Small intestine (tissue), 7 donors: ENCODE measurements around the gene HNRNPU. TPM values are rescaled to one million over a fixed set of nuclear protein-coding genes. Genes with fewer than 3 reads are reported as not detected.
A peak's percentile ranks its signal among the peaks of the same experiment; 100 is the strongest.
"Not testable (repeated sequence)": the region's sequence is repeated elsewhere in the genome, so short reads cannot be mapped to it uniquely, and the experiment has no call there.

Experiments
- DNase-seq, 2 donors: peaks; one replicate each; pipeline versions ENCODE4 v3.0.0 to v3.0.0-alpha.2; 2013
- FAIRE-seq: peaks from 2 replicates; lab custom pipeline; 2012; peaks lifted over from hg19 to GRCh38; lab: Jason Lieb, UNC
- H3K27ac ChIP-seq, 3 donors: one replicate each; pipeline ENCODE4 v1.5.1; 2013; ENCODE audit warnings: low read length in 2 of 3, mild to moderate bottlenecking in 2 of 3, control low read depth in 1 of 3, inconsistent platforms in 1 of 3, low read depth in 1 of 3, moderate library complexity in 1 of 3
- H3K27me3 ChIP-seq, 3 donors: one replicate each; pipeline ENCODE4 v1.6.1; 2013; ENCODE audit warnings: low read length in 3 of 3, inconsistent platforms in 1 of 3; ENCODE audit not compliant: control insufficient read depth in 3 of 3, insufficient read depth in 3 of 3
- H3K36me3 ChIP-seq, 3 donors: one replicate each; pipeline ENCODE4 v1.6.1; 2013; ENCODE audit warnings: low read length in 3 of 3, inconsistent platforms in 1 of 3, low read depth in 1 of 3, mild to moderate bottlenecking in 1 of 3, moderate library complexity in 1 of 3; ENCODE audit not compliant: control insufficient read depth in 3 of 3, insufficient read depth in 2 of 3
- H3K4me1 ChIP-seq, 3 donors: one replicate each; pipeline ENCODE4 v1.6.1; 2013; ENCODE audit warnings: low read length in 2 of 3, inconsistent platforms in 1 of 3, low read depth in 1 of 3, mild to moderate bottlenecking in 1 of 3, moderate library complexity in 1 of 3; ENCODE audit not compliant: control insufficient read depth in 3 of 3, insufficient read depth in 2 of 3
- H3K4me3 ChIP-seq, 3 donors: one replicate each; pipeline ENCODE4 v1.5.1; 2013; ENCODE audit warnings: low read length in 3 of 3, control low read depth in 1 of 3, inconsistent platforms in 1 of 3, low read depth in 1 of 3, mild to moderate bottlenecking in 1 of 3, moderate library complexity in 1 of 3
- H3K9me3 ChIP-seq, 2 donors: one replicate each; pipeline ENCODE4 v1.6.1; 2013; ENCODE audit warnings: low read depth in 1 of 2, low read length in 1 of 2; ENCODE audit not compliant: control insufficient read depth in 2 of 2, insufficient read depth in 1 of 2
- WGBS, 3 donors: extraction: QIAGEN DNeasy Blood & Tissue Kit; methylation state at CpG; one replicate each; pipeline ENCODE4 v1.1.7; 2013; 5-methylcytosine and 5-hydroxymethylcytosine counted together
- polyA plus RNA-seq, 4 donors: library from polyadenylated mRNA; stranded (reverse) in 3 of 4; unstranded in 1 of 4; fragments of 200-250 nt in 3 of 4; fragments of 120-200 nt in 1 of 4; gene quantifications; one replicate each; pipeline versions ENCODE4 v1.2.1 to v1.2.3, GENCODE V29; 2013
- donor health status: healthy with polysubstance abuse.
- donor health status: control.
- donor health status: control.
- donor health status: Bipolar disorder and iron deficiency.
- donor health status: healthy.

Gene HNRNPU
- polyA plus RNA-seq, 4 donors = 84.8 to 395 (median 151) TPM

DNA sequence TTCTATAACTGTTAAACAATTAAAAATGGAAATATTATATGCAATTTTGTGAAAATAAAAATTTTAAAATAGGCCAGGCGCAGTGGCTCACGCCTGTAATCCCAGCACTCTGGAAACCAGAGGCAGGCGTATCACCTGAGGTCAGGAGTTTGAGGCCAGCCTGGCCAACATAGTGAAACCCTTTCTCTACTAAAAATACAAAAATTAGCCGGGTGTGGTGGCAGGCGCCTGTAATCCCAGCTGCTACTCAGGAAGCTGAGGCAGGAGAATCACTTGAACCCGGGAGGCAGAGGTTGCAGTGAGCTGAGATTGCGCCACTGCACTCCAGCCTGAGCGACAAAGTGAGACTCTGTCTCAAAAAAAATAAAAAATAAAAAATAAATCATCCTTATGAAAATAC is 31.1 kb downstream of the HNRNPU start:
- Histone ChIP-seq H3K27ac (peak overlapping the region; percentile 27 to 99 (median 44)), H3K4me3 (peak overlapping the region in 1 of 3 donors; percentile 83)
- not testable (repeated sequence) for FAIRE-seq, H3K4me1 ChIP-seq, H3K27me3 ChIP-seq, H3K36me3 ChIP-seq, DNase-seq, H3K9me3 ChIP-seq
- 25 to 39% (median 36%) methylated on average over 8 of the region's 8 CpGs for WGBS, 3 donors

GRCh38 chr1:244830639-244831038 is 33.7 kb downstream of the HNRNPU start:
- Histone ChIP-seq H3K27ac (no peak overlapping the region), H3K9me3 (no peaks in the 10 kb centered on the region), H3K4me1 (no peaks in the 10 kb centered on the region), H3K27me3 (no peaks in the 10 kb centered on the region), H3K4me3 (no peak overlapping the region), H3K36me3 (peaks cover 0 to 3% (median 0%) of the 10 kb centered on the region in 3 donors)
- 70 to 78% (median 73%) methylated on average over 3 of the region's 3 CpGs for WGBS, 3 donors
- DNase-seq (no peak), FAIRE-seq (no peak)

GRCh38 chr1:244826712-244827111 is 37.6 kb downstream of the HNRNPU start:
- DNase-seq (no peak), FAIRE-seq (no peak)
- Histone ChIP-seq H3K36me3 (peaks cover 0 to 3% (median 0%) of the 10 kb centered on the region in 3 donors), H3K27me3 (no peaks in the 10 kb centered on the region), H3K27ac (no peak overlapping the region), H3K4me3 (no peak overlapping the region), H3K4me1 (no peaks in the 10 kb centered on the region), H3K9me3 (no peaks in the 10 kb centered on the region)
- 90 to 92% (median 92%) methylated on average over 4 of the region's 4 CpGs for WGBS, 3 donors

- FAIRE-seq (no peak), DNase-seq (no peak)
- no peak overlapping the region for H3K4me3 ChIP-seq
- no peak overlapping the region for H3K27ac ChIP-seq
- H3K36me3 ChIP-seq = no peaks in the 10 kb centered on the region
- H3K4me1 ChIP-seq = no peaks in the 10 kb centered on the region
- 85 to 91% (median 90%) methylated on average over 11 of the region's 11 CpGs for WGBS, 3 donors
- no peaks in the 10 kb centered on the region for H3K9me3 ChIP-seq
- no peaks in the 10 kb centered on the region for H3K27me3 ChIP-seq
These were observed 41.5 kb downstream of the HNRNPU start for GRCh38 chr1:244822878-244823277.

DNA sequence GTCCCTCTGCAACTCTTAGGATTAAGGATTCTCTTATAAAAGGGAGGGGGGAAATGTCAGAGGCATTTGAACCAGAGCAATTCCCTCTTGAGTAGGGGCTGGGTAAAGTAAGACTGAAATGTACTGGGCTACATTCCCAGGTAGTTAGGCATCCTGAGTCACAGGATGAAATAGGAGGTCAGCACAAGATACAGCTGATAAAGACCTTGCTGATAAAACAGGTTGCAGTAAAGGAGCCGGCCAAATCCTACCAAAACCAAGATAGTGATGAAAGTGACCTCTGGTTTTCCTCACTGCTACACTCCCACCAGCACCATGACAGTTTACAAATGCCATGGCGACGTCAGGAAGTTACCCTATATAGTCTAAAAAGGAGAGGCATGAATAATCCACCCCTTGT is 43.2 kb downstream of the HNRNPU start:
- peaks cover 0 to 5% (median 0%) of the 10 kb centered on the region in 3 donors for H3K4me1 ChIP-seq
- no peak for DNase-seq
- H3K27me3 ChIP-seq = no peaks in the 10 kb centered on the region
- H3K36me3 ChIP-seq = no peaks in the 10 kb centered on the region
- no peak overlapping the region for H3K4me3 ChIP-seq
- FAIRE-seq = no peak
- 56 to 80% (median 59%) methylated on average over 3 of the region's 3 CpGs for WGBS, 3 donors
- H3K27ac ChIP-seq = no peak overlapping the region
- no peaks in the 10 kb centered on the region for H3K9me3 ChIP-seq

DNA sequence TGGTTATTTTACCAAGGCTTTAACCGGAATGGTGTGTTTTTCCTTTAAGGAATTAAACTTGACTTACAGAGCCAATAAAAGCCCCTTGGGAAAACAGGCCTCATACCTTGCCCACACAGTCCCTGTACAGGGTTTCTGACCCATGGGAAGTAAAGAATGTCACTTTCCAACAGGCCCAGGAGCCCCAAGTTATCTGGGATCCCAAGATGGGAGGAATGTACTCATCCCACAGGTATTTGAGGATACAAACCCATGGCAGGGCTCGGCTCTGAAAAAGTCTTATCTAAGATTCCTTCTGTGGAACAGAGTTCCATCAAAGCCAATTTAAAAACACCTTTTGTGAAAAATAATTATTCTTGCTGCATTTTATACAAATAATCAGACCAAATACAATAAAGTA is 44.2 kb downstream of the HNRNPU start:
- no peak overlapping the region for H3K27ac ChIP-seq
- H3K4me1 ChIP-seq = peaks cover 0 to 5% (median 0%) of the 10 kb centered on the region in 3 donors
- no peaks in the 10 kb centered on the region for H3K27me3 ChIP-seq
- FAIRE-seq (no peak), DNase-seq (no peak)
- no peaks in the 10 kb centered on the region for H3K9me3 ChIP-seq
- no peak overlapping the region for H3K4me3 ChIP-seq
- no peaks in the 10 kb centered on the region for H3K36me3 ChIP-seq
- 87 to 92% (median 92%) methylated on average over 2 of the region's 2 CpGs for WGBS, 3 donors

DNA sequence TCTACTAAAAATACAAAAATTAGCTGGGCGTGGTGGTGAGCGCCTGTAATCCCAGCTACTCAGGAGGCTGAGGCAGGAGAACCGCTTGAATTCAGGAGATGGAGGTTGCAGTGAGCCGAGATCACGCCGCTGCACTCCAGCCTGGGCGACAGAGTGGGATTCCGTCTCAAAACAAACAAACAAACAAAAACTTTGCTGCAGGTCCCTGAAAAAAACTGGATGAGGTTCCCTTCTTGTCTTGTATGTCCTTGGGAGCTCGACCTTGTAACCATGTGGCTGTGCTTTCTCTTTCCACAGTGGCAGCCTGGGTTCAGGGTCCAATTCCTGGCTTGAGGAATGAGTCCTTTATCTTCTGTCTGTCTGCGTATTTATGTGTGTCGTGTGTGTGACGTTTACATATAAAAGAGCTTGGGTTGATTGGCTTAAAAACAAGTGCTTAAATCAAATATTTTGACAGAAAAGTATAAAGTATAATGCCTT is 46.9 kb downstream of the HNRNPU start:
- Histone ChIP-seq H3K27me3 (peaks cover 0 to 3% (median 0%) of the 10 kb centered on the region in 3 donors), H3K27ac (no peak overlapping the region), H3K4me3 (no peak overlapping the region), H3K36me3 (no peaks in the 10 kb centered on the region), H3K4me1 (peaks cover 0 to 5% (median 0%) of the 10 kb centered on the region in 3 donors), H3K9me3 (no peaks in the 10 kb centered on the region)
- WGBS, 3 donors = 67 to 76% (median 70%) methylated on average over 12 of the region's 12 CpGs
- DNase-seq (peak; percentile 88 to 89), FAIRE-seq (no peak)

- Histone ChIP-seq H3K9me3 (no peaks in the 10 kb centered on the region), H3K27me3 (peaks cover 0 to 3% (median 0%) of the 10 kb centered on the region in 3 donors), H3K4me3 (no peak overlapping the region), H3K27ac (no peak overlapping the region), H3K36me3 (no peaks in the 10 kb centered on the region), H3K4me1 (peaks cover 0 to 5% (median 0%) of the 10 kb centered on the region in 3 donors)
- 42 to 72% (median 70%) methylated on average over 15 of the region's 15 CpGs for WGBS, 3 donors
- DNase-seq (no peak), FAIRE-seq (no peak)
These were observed 48.7 kb downstream of the HNRNPU start for GRCh38 chr1:244815600-244816099.

DNA sequence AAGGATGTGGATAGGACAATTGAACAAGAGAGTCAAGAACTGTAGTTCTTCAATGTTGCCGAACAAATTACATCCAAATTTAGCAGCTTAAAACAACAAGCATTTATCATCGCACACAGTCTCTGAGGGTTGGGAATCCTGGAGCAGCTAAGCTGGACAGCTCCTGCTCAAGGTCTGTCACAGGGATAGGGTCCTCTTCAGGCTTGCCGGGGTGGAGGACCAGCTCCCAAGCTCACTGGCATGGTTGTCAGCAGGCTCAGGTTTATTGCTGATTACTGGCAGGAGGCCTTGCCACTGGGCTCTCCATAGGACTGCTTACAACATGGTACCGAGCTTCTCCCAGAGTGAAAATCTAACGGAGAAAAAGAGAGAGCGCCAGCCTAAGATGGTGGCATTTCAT is 51.0 kb downstream of the HNRNPU start:
- no peak for DNase-seq
- 83 to 93% (median 89%) methylated on average over 6 of the region's 6 CpGs for WGBS, 3 donors
- Histone ChIP-seq H3K9me3 (no peaks in the 10 kb centered on the region), H3K4me1 (peaks cover 0 to 5% (median 0%) of the 10 kb centered on the region in 3 donors), H3K4me3 (no peak overlapping the region), H3K36me3 (no peaks in the 10 kb centered on the region), H3K27ac (no peak overlapping the region), H3K27me3 (peaks cover 0 to 3% (median 0%) of the 10 kb centered on the region in 3 donors)
- FAIRE-seq = no peak
